ENCODE measurements around the gene SLC28A1.

The SLC28A1 gene

DNA sequence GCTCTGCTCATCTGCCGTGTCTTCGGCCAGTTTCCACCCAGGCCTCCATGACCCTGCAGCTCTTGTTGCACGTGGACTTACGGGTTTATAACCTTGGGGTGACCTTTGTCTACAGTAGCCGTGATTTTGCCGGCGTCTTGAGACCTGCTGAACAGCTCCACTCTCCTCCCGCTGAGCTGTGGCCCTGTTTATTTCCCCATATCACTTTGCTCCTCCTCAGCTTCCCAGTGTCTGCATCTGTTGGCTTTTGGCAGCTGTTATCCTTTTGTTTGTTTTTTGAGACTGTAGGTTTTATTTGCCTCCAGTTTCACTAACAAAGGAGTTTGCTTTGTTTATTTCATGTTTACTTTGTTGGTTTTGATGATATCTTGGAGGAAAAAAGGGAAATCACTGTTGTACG lies 29.3 kb upstream of the SLC28A1 start:
- H3K4me3 Mint-ChIP-seq, result no peak overlapping the region
- H3K27ac Mint-ChIP-seq, result no peak overlapping the region
- DNase-seq (ENCODE audit: low spot score in 2 of 2) (no peak), ATAC-seq (ENCODE audit: low read depth) (no peak)
- peaks cover 3% of the 10 kb centered on the region for H3K27me3 Mint-ChIP-seq
- no peaks in the 10 kb centered on the region for H3K9me3 Mint-ChIP-seq
- no peaks in the 10 kb centered on the region for H3K4me1 Mint-ChIP-seq
- H3K36me3 Mint-ChIP-seq, result no peaks in the 10 kb centered on the region

DNA sequence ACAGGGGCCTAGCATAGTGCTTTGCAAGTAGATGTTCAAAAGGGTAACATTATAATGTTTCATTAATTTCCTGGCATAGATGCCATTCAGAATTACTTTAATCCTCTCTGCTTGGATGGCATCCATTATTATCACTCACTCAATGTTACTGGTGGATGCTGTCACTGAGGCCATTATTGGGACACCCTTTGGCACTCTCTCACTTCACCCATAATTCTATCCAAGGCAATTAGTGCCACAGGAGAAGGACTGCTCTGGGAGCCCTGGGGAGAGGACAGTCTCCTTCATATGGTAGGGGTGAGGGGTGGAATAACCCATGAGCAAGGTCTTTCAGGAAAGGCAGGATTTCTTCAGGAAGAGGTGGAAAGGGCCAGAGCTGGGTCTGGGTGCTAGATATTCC lies 28.7 kb upstream of the SLC28A1 start:
- Mint-ChIP-seq H3K9me3 (no peaks in the 10 kb centered on the region), H3K27me3 (peaks cover 3% of the 10 kb centered on the region), H3K4me1 (no peaks in the 10 kb centered on the region), H3K36me3 (no peaks in the 10 kb centered on the region), H3K27ac (no peak overlapping the region), H3K4me3 (no peak overlapping the region)
- DNase-seq (ENCODE audit: low spot score in 2 of 2) (no peak), ATAC-seq (ENCODE audit: low read depth) (no peak)

GRCh38 chr15:84856731-84857417 lies 27.6 kb upstream of the SLC28A1 start:
- Mint-ChIP-seq H3K27ac (no peak overlapping the region), H3K4me1 (no peaks in the 10 kb centered on the region), H3K9me3 (no peaks in the 10 kb centered on the region), H3K36me3 (no peaks in the 10 kb centered on the region), H3K4me3 (no peak overlapping the region), H3K27me3 (peaks cover 3% of the 10 kb centered on the region)
- ATAC-seq (ENCODE audit: low read depth) (no peak), DNase-seq (ENCODE audit: low spot score in 2 of 2) (no peak)

DNA sequence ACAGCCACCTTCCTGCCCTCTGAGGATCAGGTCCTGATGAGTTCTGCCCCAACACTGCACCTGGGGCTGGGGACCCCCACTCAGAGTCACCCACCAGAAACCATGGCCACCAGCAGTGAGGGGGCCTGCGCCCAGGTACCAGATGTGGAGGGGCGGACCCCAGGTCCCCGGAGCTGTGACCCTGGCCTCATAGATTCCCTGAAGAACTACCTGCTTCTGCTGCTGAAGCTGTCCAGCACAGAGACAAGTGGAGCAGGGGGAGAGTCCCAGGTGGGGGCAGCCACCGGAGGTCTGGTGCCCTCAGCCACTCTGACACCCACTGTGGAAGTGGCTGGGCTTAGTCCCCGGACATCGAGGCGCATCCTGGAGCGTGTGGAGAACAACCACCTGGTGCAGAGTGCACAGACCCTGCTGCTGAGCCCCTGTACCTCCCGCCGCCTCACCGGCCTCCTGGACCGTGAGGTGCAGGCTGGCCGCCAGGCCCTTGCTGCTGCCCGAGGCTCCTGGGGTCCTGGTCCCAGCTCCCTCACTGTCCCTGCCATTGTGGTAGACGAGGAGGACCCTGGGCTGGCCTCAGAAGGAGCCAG lies 27.0 kb upstream of the SLC28A1 start:
- DNase-seq (ENCODE audit: low spot score in 2 of 2), result no peak
- no peaks in the 10 kb centered on the region for H3K4me1 Mint-ChIP-seq
- H3K36me3 Mint-ChIP-seq, result no peaks in the 10 kb centered on the region
- H3K9me3 Mint-ChIP-seq, result no peaks in the 10 kb centered on the region
- H3K27me3 Mint-ChIP-seq, result peaks cover 4% of the 10 kb centered on the region
- H3K27ac Mint-ChIP-seq, result no peak overlapping the region
- no peak for ATAC-seq (ENCODE audit: low read depth)
- no peak overlapping the region for H3K4me3 Mint-ChIP-seq

DNA sequence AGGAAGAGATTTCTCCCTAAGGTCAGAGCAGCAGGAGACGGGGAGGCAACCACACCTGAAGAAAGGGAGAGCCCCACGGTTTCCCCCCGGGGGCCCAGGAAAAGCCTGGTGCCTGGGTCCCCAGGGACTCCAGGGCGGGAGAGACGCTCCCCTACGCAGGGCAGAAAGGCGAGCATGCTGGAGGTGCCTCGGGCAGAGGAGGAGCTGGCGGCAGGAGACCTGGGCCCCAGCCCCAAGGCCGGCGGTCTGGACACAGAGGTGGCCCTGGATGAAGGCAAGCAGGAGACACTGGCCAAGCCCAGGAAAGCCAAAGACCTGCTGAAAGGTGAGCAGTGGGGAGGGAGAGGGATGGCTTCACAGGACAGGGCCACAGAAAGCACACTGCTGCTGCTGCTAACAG lies 26.2 kb upstream of the SLC28A1 start:
- Mint-ChIP-seq H3K4me1 (no peaks in the 10 kb centered on the region), H3K9me3 (no peaks in the 10 kb centered on the region), H3K36me3 (no peaks in the 10 kb centered on the region), H3K27ac (no peak overlapping the region), H3K4me3 (no peak overlapping the region), H3K27me3 (peaks cover 4% of the 10 kb centered on the region)
- DNase-seq (ENCODE audit: low spot score in 2 of 2), result no peak
- no peak for ATAC-seq (ENCODE audit: low read depth)

DNA sequence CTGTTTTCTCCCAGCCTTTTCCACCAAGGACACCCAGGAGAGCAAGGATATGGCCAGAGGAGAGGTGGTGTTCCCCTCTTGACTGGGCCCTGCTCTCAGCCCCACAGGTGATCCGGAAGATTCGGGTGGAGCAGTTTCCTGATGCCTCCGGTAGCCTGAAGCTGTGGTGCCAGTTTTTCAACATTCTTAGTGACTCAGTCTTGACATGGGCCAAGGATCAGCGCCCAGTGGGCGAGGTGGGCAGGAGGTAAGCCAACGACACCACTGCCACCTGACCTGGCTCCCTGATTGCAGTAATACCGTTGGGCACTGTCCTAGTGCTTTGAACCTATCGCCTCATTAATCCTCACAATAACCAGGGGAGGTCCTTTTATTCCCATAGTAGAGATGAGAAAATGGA lies 25.3 kb upstream of the SLC28A1 start:
- Mint-ChIP-seq H3K27me3 (peaks cover 4% of the 10 kb centered on the region), H3K4me3 (no peak overlapping the region), H3K4me1 (no peaks in the 10 kb centered on the region), H3K9me3 (no peaks in the 10 kb centered on the region), H3K27ac (no peak overlapping the region), H3K36me3 (no peaks in the 10 kb centered on the region)
- ATAC-seq (ENCODE audit: low read depth) (no peak), DNase-seq (ENCODE audit: low spot score in 2 of 2) (no peak)

DNA sequence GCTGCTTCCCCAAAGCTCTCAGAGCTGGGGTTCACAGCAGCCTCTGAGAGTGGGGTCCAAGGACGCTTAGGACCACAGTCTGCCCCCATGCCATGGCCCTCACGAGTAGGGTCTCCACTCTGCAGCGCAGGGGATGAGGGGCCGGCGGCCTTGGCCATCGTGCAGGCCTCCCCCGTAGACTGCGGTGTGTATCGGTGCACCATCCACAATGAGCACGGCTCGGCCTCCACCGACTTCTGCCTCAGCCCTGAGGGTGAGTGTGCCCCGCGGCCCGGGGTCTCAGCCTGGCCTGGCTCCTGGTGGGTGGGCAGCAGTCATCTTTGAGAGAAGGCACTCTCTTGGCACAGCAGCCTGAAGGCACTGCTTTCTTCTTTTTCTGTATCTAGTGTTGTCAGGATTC lies 24.8 kb upstream of the SLC28A1 start:
- Mint-ChIP-seq H3K36me3 (no peaks in the 10 kb centered on the region), H3K4me3 (no peak overlapping the region), H3K9me3 (no peaks in the 10 kb centered on the region), H3K4me1 (no peaks in the 10 kb centered on the region), H3K27ac (no peak overlapping the region), H3K27me3 (peaks cover 4% of the 10 kb centered on the region)
- ATAC-seq (ENCODE audit: low read depth), result no peak
- no peak for DNase-seq (ENCODE audit: low spot score in 2 of 2)

DNA sequence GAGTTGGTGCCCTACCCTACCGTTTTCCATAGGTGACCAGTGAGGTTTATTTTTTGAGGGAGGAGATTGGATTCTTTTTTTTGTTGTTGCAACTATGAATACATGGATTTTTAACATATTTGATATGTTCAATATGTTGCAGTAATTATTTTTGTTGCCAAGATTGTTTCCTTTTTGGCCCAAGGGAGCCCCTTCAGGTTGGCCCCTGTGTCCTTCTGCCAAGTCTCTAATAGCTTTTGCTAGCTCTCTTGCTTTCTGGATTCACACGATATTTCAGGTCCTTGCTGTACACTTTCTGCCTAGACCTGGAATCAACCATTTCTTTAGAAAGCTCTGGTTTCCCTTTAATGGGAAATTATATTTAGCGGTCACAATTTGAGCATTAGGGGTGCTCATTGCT lies 22.7 kb upstream of the SLC28A1 start:
- ATAC-seq (ENCODE audit: low read depth) (no peak), DNase-seq (ENCODE audit: low spot score in 2 of 2) (no peak)
- no peaks in the 10 kb centered on the region for H3K36me3 Mint-ChIP-seq
- H3K27ac Mint-ChIP-seq, result no peak overlapping the region
- no peaks in the 10 kb centered on the region for H3K9me3 Mint-ChIP-seq
- H3K4me1 Mint-ChIP-seq, result no peaks in the 10 kb centered on the region
- H3K27me3 Mint-ChIP-seq, result peaks cover 2% of the 10 kb centered on the region
- H3K4me3 Mint-ChIP-seq, result no peak overlapping the region

GRCh38 chr15:84862214-84862975 lies 22.1 kb upstream of the SLC28A1 start:
- ATAC-seq (ENCODE audit: low read depth) (no peak), DNase-seq (ENCODE audit: low spot score in 2 of 2) (no peak)
- H3K27me3 Mint-ChIP-seq, result peaks cover 2% of the 10 kb centered on the region
- H3K4me1 Mint-ChIP-seq, result no peaks in the 10 kb centered on the region
- no peaks in the 10 kb centered on the region for H3K36me3 Mint-ChIP-seq
- no peak overlapping the region for H3K27ac Mint-ChIP-seq
- H3K9me3 Mint-ChIP-seq, result no peaks in the 10 kb centered on the region
- no peak overlapping the region for H3K4me3 Mint-ChIP-seq

- H3K27ac Mint-ChIP-seq, result no peak overlapping the region
- no peak for ATAC-seq (ENCODE audit: low read depth)
- H3K27me3 Mint-ChIP-seq, result peaks cover 2% of the 10 kb centered on the region
- H3K4me3 Mint-ChIP-seq, result no peak overlapping the region
- no peak for DNase-seq (ENCODE audit: low spot score in 2 of 2)
- no peaks in the 10 kb centered on the region for H3K36me3 Mint-ChIP-seq
- no peaks in the 10 kb centered on the region for H3K4me1 Mint-ChIP-seq
- no peaks in the 10 kb centered on the region for H3K9me3 Mint-ChIP-seq
Observed at GRCh38 chr15:84863565-84864443, 20.7 kb upstream of the SLC28A1 start.

- Mint-ChIP-seq H3K36me3 (no peaks in the 10 kb centered on the region), H3K9me3 (no peaks in the 10 kb centered on the region), H3K4me1 (no peaks in the 10 kb centered on the region), H3K27me3 (peaks cover 2% of the 10 kb centered on the region), H3K4me3 (no peak overlapping the region), H3K27ac (no peak overlapping the region)
- no peak for ATAC-seq (ENCODE audit: low read depth)
- no peak for DNase-seq (ENCODE audit: low spot score in 2 of 2)
Observed at GRCh38 chr15:84864444-84864795, 20.0 kb upstream of the SLC28A1 start.

GRCh38 chr15:84865074-84865569 lies 19.3 kb upstream of the SLC28A1 start:
- ATAC-seq (ENCODE audit: low read depth) (no peak), DNase-seq (ENCODE audit: low spot score in 2 of 2) (no peak)
- no peaks in the 10 kb centered on the region for H3K36me3 Mint-ChIP-seq
- no peak overlapping the region for H3K4me3 Mint-ChIP-seq
- H3K4me1 Mint-ChIP-seq, result no peaks in the 10 kb centered on the region
- H3K9me3 Mint-ChIP-seq, result no peaks in the 10 kb centered on the region
- peaks cover 2% of the 10 kb centered on the region for H3K27me3 Mint-ChIP-seq
- H3K27ac Mint-ChIP-seq, result no peak overlapping the region

- no peaks in the 10 kb centered on the region for H3K9me3 Mint-ChIP-seq
- no peaks in the 10 kb centered on the region for H3K4me1 Mint-ChIP-seq
- no peak for ATAC-seq (ENCODE audit: low read depth)
- H3K36me3 Mint-ChIP-seq, result no peaks in the 10 kb centered on the region
- H3K27ac Mint-ChIP-seq, result no peak overlapping the region
- H3K27me3 Mint-ChIP-seq, result peaks cover 2% of the 10 kb centered on the region
- no peak for DNase-seq (ENCODE audit: low spot score in 2 of 2)
- no peak overlapping the region for H3K4me3 Mint-ChIP-seq
Observed at GRCh38 chr15:84868037-84868880, 16.2 kb upstream of the SLC28A1 start.

Measured in memory B cell (primary cell).